GM18873 (cell line): Measurements from ENCODE around the gene PDCD6IP.
"Not testable (repeated sequence)": the region's sequence is repeated elsewhere in the genome, so short reads cannot be mapped to it uniquely, and the experiment has no call there.

ENCODE experiments used
- ATAC-seq: cut with Tn5 transposase; IDR thresholded peaks from one replicate; pipeline ENCODE4 v1.9.1; 2021; ENCODE audit warnings: mild to moderate bottlenecking, moderate library complexity, moderate number of reproducible peaks; ENCODE audit not compliant: unreplicated experiment, low FRiP score

PDCD6IP gene

GRCh38 chr3:33798418-33799201, at the start of gene PDCD6IP:
TSS of gene PDCD6IP (plus strand) at chr3:33798630. CDS start at chr3:33798729, 99 bp downstream.
- peak; percentile 82 for ATAC-seq

GRCh38 chr3:33749546-33750210, 48.8 kb upstream of the PDCD6IP start:
- no peak for ATAC-seq

GRCh38 chr3:33750211-33750548, 48.2 kb upstream of the PDCD6IP start:
- no peak for ATAC-seq

GRCh38 chr3:33751336-33751735, 47.1 kb upstream of the PDCD6IP start:
- ATAC-seq = no peak

- ATAC-seq = not testable (repeated sequence)
Measured at GRCh38 chr3:33754391-33754790, 44.0 kb upstream of the PDCD6IP start.

GRCh38 chr3:33758281-33758680, 40.1 kb upstream of the PDCD6IP start:
- ATAC-seq = no peak

GRCh38 chr3:33758864-33759263, 39.6 kb upstream of the PDCD6IP start:
- ATAC-seq = no peak

GRCh38 chr3:33768578-33769330, 29.7 kb upstream of the PDCD6IP start:
- ATAC-seq = no peak

GRCh38 chr3:33773637-33774036, 24.8 kb upstream of the PDCD6IP start:
- no peak for ATAC-seq

GRCh38 chr3:33775363-33775762, 23.1 kb upstream of the PDCD6IP start:
- no peak for ATAC-seq

GRCh38 chr3:33777996-33778395, 20.4 kb upstream of the PDCD6IP start:
- ATAC-seq = no peak

GRCh38 chr3:33779751-33780150, 18.7 kb upstream of the PDCD6IP start:
- no peak for ATAC-seq

GRCh38 chr3:33781413-33781812, 17.0 kb upstream of the PDCD6IP start:
- not testable (repeated sequence) for ATAC-seq

- ATAC-seq = no peak
Measured at GRCh38 chr3:33786565-33787327, 11.7 kb upstream of the PDCD6IP start.

GRCh38 chr3:33787328-33788009, 11.0 kb upstream of the PDCD6IP start:
- peak; percentile 73 for ATAC-seq

- no peak for ATAC-seq
Measured at GRCh38 chr3:33789183-33789954, 9.1 kb upstream of the PDCD6IP start.

GRCh38 chr3:33790091-33790490, 8.3 kb upstream of the PDCD6IP start:
- ATAC-seq = no peak

GRCh38 chr3:33791477-33792166, 6.8 kb upstream of the PDCD6IP start:
- ATAC-seq = no peak
